T-helper 1 cell (primary cell): ENCODE data around the gene NRARP.
A peak's percentile ranks its signal among the peaks of the same experiment; 100 is the strongest.
"Not testable (repeated sequence)": the region's sequence is repeated elsewhere in the genome, so short reads cannot be mapped to it uniquely, and the experiment has no call there.

ENCODE experiments used
- DNase-seq, 5 donors: peaks; one replicate each; pipeline ENCODE4 v3.0.0-alpha.2; 2012 to 2020
- total RNA-seq, 4 donors: gene quantifications; one replicate each; lab custom pipeline; 2026; lab: John Stamatoyannopoulos, UW

Gene NRARP
- total RNA-seq: 0.27 to 5.2 (median 3.1) reads per million in 4 donors

GRCh38 chr9:137302118-137302448 is at the start of gene NRARP:
Gene NRARP, minus strand, starts transcription at chr9:137302271. Its CDS starts 343 bp downstream, at chr9:137301928.
- DNase-seq: peak; percentile 79 to 89 (median 86)

- DNase-seq: no peak
Measured at GRCh38 chr9:137350696-137351584, 48.9 kb upstream of the NRARP start.

GRCh38 chr9:137349471-137350033 is 47.5 kb upstream of the NRARP start:
- DNase-seq: no peak

GRCh38 chr9:137348769-137349470 is 46.8 kb upstream of the NRARP start:
- DNase-seq: no peak

- DNase-seq: no peak
Measured at GRCh38 chr9:137347928-137348327, 45.9 kb upstream of the NRARP start.

GRCh38 chr9:137342482-137342881 is 40.4 kb upstream of the NRARP start:
- no peak for DNase-seq

- no peak for DNase-seq
Measured at GRCh38 chr9:137341227-137341626, 39.2 kb upstream of the NRARP start.

GRCh38 chr9:137339908-137340462 is 37.9 kb upstream of the NRARP start:
- DNase-seq: not testable (repeated sequence)

- no peak for DNase-seq
Measured at GRCh38 chr9:137339045-137339907, 37.2 kb upstream of the NRARP start.

- DNase-seq: no peak
Measured at GRCh38 chr9:137336735-137337134, 34.7 kb upstream of the NRARP start.

- no peak for DNase-seq
Measured at GRCh38 chr9:137333016-137333671, 31.1 kb upstream of the NRARP start.

GRCh38 chr9:137331929-137332328 is 29.9 kb upstream of the NRARP start:
- no peak for DNase-seq

- no peak for DNase-seq
Measured at GRCh38 chr9:137330689-137331088, 28.6 kb upstream of the NRARP start.

- not testable (repeated sequence) for DNase-seq
Measured at GRCh38 chr9:137329590-137329989, 27.5 kb upstream of the NRARP start.

GRCh38 chr9:137327641-137328550 is 25.8 kb upstream of the NRARP start:
- DNase-seq: peak in 1 of 5 donors; percentile 53

GRCh38 chr9:137326445-137327065 is 24.5 kb upstream of the NRARP start:
- DNase-seq: no peak

- no peak for DNase-seq
Measured at GRCh38 chr9:137325799-137326198, 23.7 kb upstream of the NRARP start.

GRCh38 chr9:137325124-137325523 is 23.1 kb upstream of the NRARP start:
- DNase-seq: no peak

- no peak for DNase-seq
Measured at GRCh38 chr9:137323531-137324331, 21.7 kb upstream of the NRARP start.
